Measurements from ENCODE around the gene FOXA2. TPM values are rescaled to one million over a fixed set of nuclear protein-coding genes. Genes with fewer than 3 reads are reported as not detected.
"Not testable (repeated sequence)": the region's sequence is repeated elsewhere in the genome, so short reads cannot be mapped to it uniquely, and the experiment has no call there.

Gene FOXA2
- polyA plus RNA-seq, 1 experiment, result not detected

DNA sequence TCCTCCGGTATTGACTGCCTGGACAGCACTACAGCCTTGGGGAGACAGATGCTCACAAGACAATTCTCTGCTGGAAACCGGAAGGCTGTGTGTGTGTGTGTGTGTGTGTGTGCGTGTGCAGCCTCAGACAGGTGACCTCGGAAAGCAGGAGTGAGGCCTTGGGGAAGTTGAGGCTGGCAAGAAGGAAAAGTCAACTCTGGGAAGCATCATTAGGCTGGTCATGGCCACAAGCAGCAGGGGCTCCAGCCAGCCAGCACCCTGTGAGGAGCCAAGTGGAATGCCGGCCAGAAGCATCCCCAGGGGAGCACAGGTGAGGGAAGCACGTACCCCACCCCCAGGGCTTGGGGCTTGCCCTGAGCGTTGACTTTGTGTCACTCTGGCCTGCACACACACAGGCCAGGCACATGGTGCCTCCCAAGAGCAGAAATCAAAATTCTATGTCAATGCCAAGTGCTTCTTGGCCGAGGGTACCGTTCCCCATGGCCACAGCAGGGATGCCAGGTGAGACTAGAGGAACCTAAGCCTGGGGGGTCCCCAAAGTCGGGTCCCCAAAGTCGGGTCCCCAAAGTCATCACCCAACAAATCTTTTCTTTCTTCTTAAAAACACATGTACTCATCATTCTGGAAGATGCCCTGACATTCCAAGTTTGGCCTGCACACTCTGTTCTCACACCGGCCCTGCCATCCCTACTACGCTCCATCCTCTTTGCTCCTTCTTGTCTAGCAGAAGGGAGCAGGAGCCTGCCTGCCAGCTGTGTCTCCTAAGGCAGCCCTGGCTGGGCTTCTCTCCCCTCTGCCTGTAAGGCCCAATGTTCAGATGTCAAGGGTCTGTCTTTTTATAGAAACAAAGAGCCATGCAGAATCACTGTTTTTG lies 26.7 kb downstream of the FOXA2 start:
- Histone ChIP-seq H3K9me3 (ENCODE audit: control insufficient read depth, insufficient read depth, low read length) (no peaks in the 10 kb centered on the region), H3K4me3 (ENCODE audit: low read depth, low read length) (no peak overlapping the region), H3K27me3 (ENCODE audit: control insufficient read depth, insufficient read depth, low read length) (peaks cover 7% of the 10 kb centered on the region), H3K27ac (ENCODE audit: low read depth, low read length) (no peak overlapping the region)
- DNase-seq (ENCODE audit: low read depth, low spot score), result no peak
- ChIA-PET POLR2A (no interaction called here), CTCF (no interaction called here)
- no peak for TF ChIP-seq CTCF (IDR thresholded peaks at IDR 0.05; ENCODE audit: low read depth, low read length)

DNA sequence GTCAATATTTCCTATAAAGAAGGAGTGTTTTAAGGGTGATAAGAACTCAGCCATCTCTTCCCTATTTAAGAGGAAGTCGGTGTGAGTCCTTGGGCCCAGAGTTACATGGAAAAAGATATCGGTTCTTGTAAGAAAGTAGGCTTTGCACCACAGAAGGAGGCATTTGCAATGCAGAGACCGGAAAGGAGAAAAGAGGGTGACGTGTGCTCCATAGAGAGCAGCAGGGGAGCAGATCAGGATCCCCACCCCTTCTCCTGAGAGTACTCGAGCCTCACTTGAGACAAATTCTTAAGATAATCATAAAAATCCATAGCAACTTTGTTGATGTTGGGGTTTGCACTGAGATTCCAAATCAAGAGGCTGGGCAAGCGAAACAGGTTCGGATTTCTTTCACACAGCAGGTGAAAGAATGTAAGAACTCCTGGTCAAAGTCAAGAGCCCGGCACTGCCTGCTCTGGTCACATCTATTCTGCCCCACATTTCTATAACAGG lies 27.8 kb downstream of the FOXA2 start:
- no peaks in the 10 kb centered on the region for H3K9me3 ChIP-seq (ENCODE audit: control insufficient read depth, insufficient read depth, low read length)
- H3K27ac ChIP-seq (ENCODE audit: low read depth, low read length), result no peak overlapping the region
- TF ChIP-seq CTCF (IDR thresholded peaks at IDR 0.05; ENCODE audit: low read depth, low read length), result no peak
- H3K4me3 ChIP-seq (ENCODE audit: low read depth, low read length), result no peak overlapping the region
- H3K27me3 ChIP-seq (ENCODE audit: control insufficient read depth, insufficient read depth, low read length), result peaks cover 7% of the 10 kb centered on the region
- POLR2A ChIA-PET, result no interaction called here
- CTCF ChIA-PET, result no interaction called here
- DNase-seq (ENCODE audit: low read depth, low spot score), result no peak

DNA sequence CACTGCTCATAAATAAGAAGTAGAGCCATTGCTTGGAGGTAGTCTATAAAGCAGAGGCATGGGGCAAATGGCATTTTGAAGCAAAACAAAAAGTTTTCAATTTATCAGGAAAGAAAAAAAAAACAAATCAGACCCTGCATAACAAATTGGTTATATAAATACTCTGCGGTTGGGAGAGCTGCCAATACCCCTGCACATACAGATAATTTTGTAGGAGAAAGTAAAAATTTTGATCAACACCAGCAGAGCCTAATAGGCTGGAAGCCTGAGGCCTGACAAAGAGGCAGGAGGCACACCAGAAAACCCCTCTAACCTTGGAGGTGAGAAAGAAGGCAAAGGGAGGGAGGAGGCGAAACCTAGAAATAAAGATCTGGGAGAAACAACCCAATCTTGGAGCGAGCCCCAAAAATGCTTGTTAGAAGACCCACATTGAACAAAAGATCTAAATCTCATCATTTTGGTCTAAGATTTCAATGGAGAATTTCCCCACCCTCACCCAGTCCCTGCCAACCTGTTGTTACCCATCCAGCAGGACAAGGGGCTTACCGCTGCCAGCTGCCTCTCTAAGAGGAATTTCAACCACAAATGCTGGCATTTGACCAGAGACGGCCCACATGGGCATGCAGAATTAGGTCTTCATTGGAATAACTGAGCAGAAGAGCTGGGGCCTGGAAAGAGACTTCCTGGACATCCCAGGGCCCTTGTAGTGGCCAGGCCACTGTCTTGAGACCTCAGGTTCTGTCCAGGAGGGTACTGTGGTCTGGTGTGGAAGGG lies 28.4 kb downstream of the FOXA2 start:
- no peak for DNase-seq (ENCODE audit: low read depth, low spot score)
- ChIA-PET POLR2A (no interaction called here), CTCF (no interaction called here)

GRCh38 chr20:22554391-22554790 lies 30.0 kb downstream of the FOXA2 start:
- ChIA-PET CTCF (no interaction called here), POLR2A (no interaction called here)
- no peak overlapping the region for H3K4me3 ChIP-seq (ENCODE audit: low read depth, low read length)
- peaks cover 3% of the 10 kb centered on the region for H3K27me3 ChIP-seq (ENCODE audit: control insufficient read depth, insufficient read depth, low read length)
- no peak for TF ChIP-seq CTCF (IDR thresholded peaks at IDR 0.05; ENCODE audit: low read depth, low read length)
- DNase-seq (ENCODE audit: low read depth, low spot score), result no peak
- H3K27ac ChIP-seq (ENCODE audit: low read depth, low read length), result no peak overlapping the region
- H3K9me3 ChIP-seq (ENCODE audit: control insufficient read depth, insufficient read depth, low read length), result no peaks in the 10 kb centered on the region

More for the DNA sequence above, 28.4 kb downstream of the FOXA2 start:
- H3K9me3 ChIP-seq (ENCODE audit: control insufficient read depth, insufficient read depth, low read length), result no peaks in the 10 kb centered on the region
- no peak for TF ChIP-seq CTCF (IDR thresholded peaks at IDR 0.05; ENCODE audit: low read depth, low read length)
- H3K27ac ChIP-seq (ENCODE audit: low read depth, low read length), result no peak overlapping the region
- peaks cover 6% of the 10 kb centered on the region for H3K27me3 ChIP-seq (ENCODE audit: control insufficient read depth, insufficient read depth, low read length)
- H3K4me3 ChIP-seq (ENCODE audit: low read depth, low read length), result no peak overlapping the region

DNA sequence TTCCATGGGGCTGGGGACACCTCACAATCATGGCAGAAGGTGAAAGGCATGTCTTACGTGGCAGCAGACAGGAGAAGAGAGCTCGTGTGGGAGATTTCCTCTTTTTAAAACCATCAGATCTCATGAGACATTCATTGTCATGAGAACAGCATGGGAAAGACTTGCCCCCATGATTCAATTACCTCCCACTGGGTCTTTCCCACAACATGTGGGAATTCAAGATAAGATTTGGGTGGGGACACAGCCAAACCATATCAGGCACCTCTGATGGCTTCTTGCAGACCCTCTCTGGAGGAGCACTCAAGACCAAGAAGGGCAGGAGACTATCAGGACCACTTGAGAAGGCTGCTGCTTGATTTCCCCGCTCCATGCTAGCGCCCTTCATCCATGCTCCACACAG lies 33.9 kb downstream of the FOXA2 start:
- POLR2A ChIA-PET; H3K27ac ChIP-seq (ENCODE audit: low read depth, low read length); H3K9me3 ChIP-seq (ENCODE audit: control insufficient read depth, insufficient read depth, low read length); H3K27me3 ChIP-seq (ENCODE audit: control insufficient read depth, insufficient read depth, low read length); CTCF ChIA-PET; DNase-seq (ENCODE audit: low read depth, low spot score); H3K4me3 ChIP-seq (ENCODE audit: low read depth, low read length): not testable (repeated sequence)

Measured in AG04450 (cell line).